Vagina (tissue), 2 donors: Measurements from ENCODE around the gene NANOS2.
A peak's percentile ranks its signal among the peaks of the same experiment; 100 is the strongest.

ENCODE experiments used
- CTCF ChIP-seq, 3 experiments: fragments of 450-650 bp in 2 of 3; fragments of 200-600 bp in 1 of 3; sonication (generic) in 1 of 3; IDR thresholded peaks; one replicate each; pipeline ENCODE4 v1.5.1; 2017 to 2019; ENCODE audit warnings: antibody characterized with exemption in 3 of 3, mild to moderate bottlenecking in 2 of 3, moderate library complexity in 2 of 3
- POLR2A ChIP-seq, 2 donors: fragments of 450-650 bp; IDR thresholded peaks; one replicate each; pipeline ENCODE4 v1.6.1; 2017; ENCODE audit warnings: antibody characterized with exemption in 2 of 2, mild to moderate bottlenecking in 2 of 2, moderate library complexity in 2 of 2
- POLR2AphosphoS5 ChIP-seq, 2 donors: sonication (generic); formaldehyde crosslinking; IDR thresholded peaks; one replicate each; pipeline ENCODE4 v1.9.0; 2017; ENCODE audit warnings: antibody characterized with exemption in 2 of 2, mild to moderate bottlenecking in 2 of 2, low read depth in 1 of 2; ENCODE audit not compliant: insufficient read depth in 1 of 2

- TF ChIP-seq CTCF (IDR thresholded peaks at IDR 0.05) (no peak), POLR2AphosphoS5 (IDR thresholded peaks at IDR 0.05; ENCODE audit: insufficient read depth in 1 of 2, low read depth in 1 of 2) (peak; percentile 50 to 54), POLR2A (IDR thresholded peaks at IDR 0.05) (peak in 1 of 2 donors; percentile 83)
Measured at GRCh38 chr19:45885556-45886426, 28.8 kb downstream of the NANOS2 start, which contains the start of gene IRF2BP1.
